HL-60 (cell line): Measurements from ENCODE around the gene BCL2.

ENCODE experiments used
- DNase-seq, 2 experiments: peaks; one replicate each; pipeline ENCODE4 v3.0.0-alpha.2; 2010 to 2020; ENCODE audit warnings: low read depth in 1 of 2, low spot score in 1 of 2
- H3K27ac ChIP-seq: fragments of 250-450 bp; sonication (Bioruptor Pico); replicated peaks from 2 replicates; pipeline ENCODE4 v1.5.1; 2020; ENCODE audit warnings: mild to moderate bottlenecking, moderate library complexity
- H3K27me3 ChIP-seq: fragments of 250-450 bp; sonication (Bioruptor Pico); 2 replicates; pipeline ENCODE4 v1.5.1; 2021; ENCODE audit warnings: mild to moderate bottlenecking, moderate library complexity; ENCODE audit not compliant: insufficient read depth, poor library complexity, severe bottlenecking
- H3K4me3 ChIP-seq: replicated peaks from 2 replicates; pipeline ENCODE4 v1.5.1; 2011; ENCODE audit warnings: mild to moderate bottlenecking, control low read depth, low read length; ENCODE audit not compliant: insufficient read depth
- CTCF ChIP-seq: IDR thresholded peaks from one replicate; pipeline ENCODE4 v1.5.1; 2011; ENCODE audit warnings: low read length, control low read depth, inconsistent platforms; ENCODE audit not compliant: insufficient read depth
- GABPA ChIP-seq: IDR thresholded peaks from 2 replicates; pipeline ENCODE4 v1.6.1; 2012; ENCODE audit warnings: low read depth
- POLR2AphosphoS5 ChIP-seq: IDR thresholded peaks from 2 replicates; pipeline ENCODE4 v1.6.1; 2012; ENCODE audit warnings: low read depth
- REST ChIP-seq: IDR thresholded peaks from 2 replicates; pipeline ENCODE4 v1.6.1; 2012; ENCODE audit warnings: low read depth; ENCODE audit not compliant: insufficient replicate concordance
- SPI1 ChIP-seq: IDR thresholded peaks from 2 replicates; pipeline ENCODE4 v1.6.1; 2012; ENCODE audit warnings: low read depth, mild to moderate bottlenecking, borderline replicate concordance

The BCL2 gene

DNA sequence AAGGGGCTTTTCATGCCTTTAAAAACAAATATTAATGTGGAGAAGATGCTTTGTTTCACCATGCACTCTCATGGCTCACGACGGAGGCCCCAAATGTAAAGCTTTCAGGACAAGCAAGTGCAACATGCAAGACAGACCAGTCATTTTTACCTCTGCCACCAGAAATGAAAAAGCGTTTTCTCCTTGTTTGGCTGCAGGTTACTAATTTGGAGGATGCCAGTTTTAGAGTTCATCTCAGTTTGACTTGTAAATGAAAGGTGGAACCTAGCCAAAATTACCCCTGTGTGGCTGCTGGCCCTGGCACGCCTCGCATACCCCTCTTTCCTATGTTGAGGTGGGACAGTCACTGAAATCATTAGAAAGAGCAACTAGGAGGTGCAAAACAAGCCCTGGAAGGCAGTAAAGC lies 138.6 kb downstream of the BCL2 start:
- Histone ChIP-seq H3K27ac (no peak overlapping the region), H3K4me3 (no peak overlapping the region), H3K27me3 (no peaks in the 10 kb centered on the region)
- TF ChIP-seq GABPA (no peak), CTCF (no peak), SPI1 (no peak), REST (no peak), POLR2AphosphoS5 (no peak)
- no peak for DNase-seq

GRCh38 chr18:63180321-63180720 lies 139.2 kb downstream of the BCL2 start:
- no peak for DNase-seq
- Histone ChIP-seq H3K4me3 (no peak overlapping the region), H3K27ac (no peak overlapping the region), H3K27me3 (no peaks in the 10 kb centered on the region)
- TF ChIP-seq CTCF, result no peak
- TF ChIP-seq GABPA, result no peak
- no peak for TF ChIP-seq POLR2AphosphoS5

DNA sequence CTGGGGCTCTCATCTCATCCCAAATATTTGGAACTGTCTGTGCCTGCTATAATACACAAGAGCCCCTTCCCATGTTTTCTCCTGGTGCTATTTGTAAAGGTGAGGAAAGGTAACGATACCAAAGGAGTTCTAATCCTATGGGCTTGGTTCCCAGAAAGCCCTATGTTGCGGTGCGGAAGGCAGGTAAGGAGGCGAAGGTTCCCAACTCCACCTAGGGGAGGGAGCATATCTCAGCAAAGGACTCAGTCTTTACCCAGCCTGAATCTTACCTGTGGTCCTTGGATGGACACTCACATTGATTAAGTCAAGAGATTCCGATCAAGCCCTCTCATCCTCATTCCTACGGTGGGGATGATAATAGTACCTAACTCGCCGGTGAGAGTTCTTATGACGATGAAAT lies 140.1 kb downstream of the BCL2 start:
- TF ChIP-seq GABPA (no peak), REST (no peak), SPI1 (no peak), POLR2AphosphoS5 (no peak), CTCF (no peak)
- DNase-seq, result no peak
- Histone ChIP-seq H3K4me3 (no peak overlapping the region), H3K27me3 (no peaks in the 10 kb centered on the region), H3K27ac (no peak overlapping the region)

GRCh38 chr18:63178971-63179370 lies 140.6 kb downstream of the BCL2 start:
- Histone ChIP-seq H3K4me3 (no peak overlapping the region), H3K27ac (no peak overlapping the region), H3K27me3 (no peaks in the 10 kb centered on the region)
- no peak for DNase-seq
- no peak for TF ChIP-seq REST
- no peak for TF ChIP-seq POLR2AphosphoS5
- TF ChIP-seq CTCF, result no peak
- TF ChIP-seq GABPA, result no peak
- TF ChIP-seq SPI1, result no peak
